GM20431 (cell line): ENCODE data around the gene FLT3LG.
"Not testable (repeated sequence)": the region's sequence is repeated elsewhere in the genome, so short reads cannot be mapped to it uniquely, and the experiment has no call there.

Source experiments
- in situ Hi-C: fragments of 300-500 bp; cut with MseI, MboI; formaldehyde crosslinking; loops from one replicate; pipeline ENCODE4 v1.15.0; 2020; ENCODE audit warnings: low sequenced_read_pairs; ENCODE audit not compliant: unreplicated experiment

Gene FLT3LG

DNA sequence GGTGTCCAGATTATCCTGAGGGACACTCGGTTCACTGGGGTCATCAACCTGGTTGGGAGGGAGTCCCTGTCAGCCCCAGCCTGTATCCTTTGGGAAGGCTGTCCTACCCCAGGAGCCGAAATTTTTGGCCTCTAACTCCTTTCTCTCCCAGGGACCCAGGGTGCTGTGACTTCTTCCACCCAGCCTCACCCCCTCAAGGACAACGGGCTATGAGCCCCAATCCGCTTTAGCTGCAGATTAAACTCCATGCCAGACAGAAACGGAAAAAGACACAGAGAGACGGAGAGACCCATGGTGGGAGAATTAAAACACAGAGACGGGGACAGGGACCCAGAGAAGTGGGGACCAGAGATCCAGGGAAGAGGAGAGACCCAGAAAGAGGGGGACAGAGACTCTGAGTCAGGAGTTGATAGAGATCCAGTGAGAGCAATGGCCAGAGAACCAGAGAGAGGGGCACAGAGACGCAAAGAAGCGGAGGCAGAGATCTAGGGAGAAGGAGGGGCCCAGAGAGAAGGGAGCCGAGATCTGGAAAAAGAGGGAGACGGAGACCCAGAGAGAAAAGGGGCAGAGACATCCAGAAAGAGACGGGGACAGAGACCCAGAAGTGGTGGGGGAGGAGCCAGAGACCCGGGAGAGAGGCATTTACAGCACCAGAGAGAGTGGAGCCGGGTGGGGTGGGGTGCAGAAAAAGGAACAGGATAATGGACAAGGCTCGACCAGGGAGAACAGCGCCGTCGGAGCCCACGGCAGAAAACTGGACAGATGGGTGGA, 33.4 kb upstream of the FLT3LG start:
- in situ Hi-C loops, result no loop called here

DNA sequence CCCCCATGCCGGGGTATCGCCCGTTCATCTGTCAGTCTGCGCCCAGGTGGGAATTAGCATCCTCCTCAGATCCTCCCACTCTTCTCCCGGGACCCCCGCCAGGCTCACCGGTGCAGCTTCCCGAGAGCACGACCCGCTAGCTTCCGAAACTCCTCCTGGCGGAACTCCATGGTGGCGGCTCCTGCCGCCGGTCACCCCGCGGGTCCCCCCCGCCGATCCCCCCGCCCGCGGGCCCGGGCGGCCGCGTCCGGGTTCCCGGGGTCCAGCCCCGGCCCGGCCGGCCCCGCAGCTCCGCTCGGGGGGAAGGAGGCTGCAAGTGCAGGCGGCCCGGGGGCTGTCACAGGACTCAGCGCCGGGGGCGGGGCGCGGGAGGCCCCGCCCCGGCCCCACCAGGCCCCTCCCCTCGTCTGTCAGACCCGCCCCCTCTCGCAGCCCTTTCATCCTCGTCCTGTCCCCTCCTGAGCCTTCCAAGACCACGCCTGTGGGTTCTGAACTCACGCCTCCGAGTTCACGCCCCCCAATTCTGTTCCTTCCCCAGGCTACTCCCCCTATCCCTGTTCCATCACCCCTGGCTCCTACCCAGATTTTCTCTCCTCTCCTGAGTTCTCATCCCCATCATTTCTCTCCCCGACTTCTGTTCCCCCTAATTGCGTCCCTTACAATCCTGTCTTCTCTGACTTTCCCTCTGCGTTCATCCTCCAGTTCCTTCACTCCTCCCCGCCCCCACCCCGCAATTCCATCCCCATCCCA, 32.6 kb upstream of the FLT3LG start, which contains the start of gene SLC17A7:
Gene SLC17A7 (minus strand): TSS at position 318 of the 750 bp plus-strand sequence. CDS start 148 bp downstream, at position 170.
- in situ Hi-C loops, result no loop called here

DNA sequence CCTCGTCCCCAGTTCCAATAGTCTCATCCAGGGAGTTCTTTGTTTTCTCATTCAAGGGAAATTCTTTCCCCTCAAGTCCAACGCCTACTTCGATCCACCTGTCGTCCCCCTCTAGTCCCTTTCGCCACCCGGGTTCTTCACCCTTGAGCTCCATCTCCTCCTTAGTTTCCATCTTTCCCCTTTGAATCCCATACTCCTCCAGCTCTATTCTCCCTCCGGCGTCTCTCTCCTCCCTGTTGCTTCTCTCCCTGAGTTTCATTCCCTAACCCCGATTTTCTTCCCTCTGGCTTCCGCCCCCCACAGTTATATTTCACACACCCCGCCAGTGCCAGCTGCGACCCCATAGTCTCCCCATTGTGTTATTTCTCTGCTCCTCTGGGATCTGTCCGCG, 32.1 kb upstream of the FLT3LG start:
- in situ Hi-C loops, result no loop called here

DNA sequence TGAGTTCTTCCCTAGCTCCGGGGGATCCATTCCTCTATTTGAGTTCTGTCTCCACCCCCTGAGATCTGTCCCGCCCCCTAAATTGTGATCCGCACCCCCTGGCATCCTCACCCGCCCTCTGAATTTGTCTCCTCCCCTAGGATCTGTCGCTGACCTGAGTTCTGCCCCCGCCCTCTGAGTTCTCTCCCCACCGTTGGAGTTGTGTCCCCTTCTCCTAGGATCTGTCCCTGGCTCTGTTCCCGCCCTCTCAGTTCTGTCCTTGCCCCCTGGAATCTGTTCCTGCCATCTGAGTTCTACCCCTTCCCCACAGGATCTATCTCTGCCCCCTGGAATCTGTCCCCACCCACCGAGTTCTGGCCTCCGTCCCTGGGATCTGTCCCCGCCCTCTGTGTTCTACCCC, 31.7 kb upstream of the FLT3LG start:
- in situ Hi-C loops, result no loop called here

DNA sequence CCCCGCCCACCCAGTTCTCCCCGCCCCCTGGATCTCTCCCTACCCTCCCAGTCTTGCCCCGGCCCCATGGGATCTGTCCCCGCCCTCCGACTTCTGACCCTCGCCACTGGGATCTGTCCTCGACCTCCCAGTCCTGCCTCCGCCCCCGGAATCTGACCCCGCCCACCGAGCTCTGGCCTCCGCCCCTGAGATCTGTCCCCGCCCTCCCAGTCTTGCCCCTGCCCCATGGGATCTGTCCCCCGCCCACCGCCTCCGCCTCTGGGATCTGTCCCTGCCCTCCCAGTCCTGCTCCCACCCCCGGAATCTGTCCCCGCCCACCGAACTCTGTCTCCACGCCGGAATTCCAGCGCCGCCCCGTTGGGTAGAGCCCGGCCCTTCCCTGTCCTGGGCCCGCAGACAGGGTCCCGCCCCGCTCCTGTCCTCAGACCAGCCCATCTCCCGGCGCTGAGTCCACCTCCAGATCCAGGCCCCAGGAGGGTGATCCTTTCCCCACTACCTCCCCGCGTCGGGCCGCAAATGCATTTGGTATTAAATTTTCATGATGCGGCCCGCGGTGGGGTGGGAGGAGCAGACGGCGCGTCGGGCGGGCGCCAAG, 31.1 kb upstream of the FLT3LG start:
- in situ Hi-C loops, result no loop called here

DNA sequence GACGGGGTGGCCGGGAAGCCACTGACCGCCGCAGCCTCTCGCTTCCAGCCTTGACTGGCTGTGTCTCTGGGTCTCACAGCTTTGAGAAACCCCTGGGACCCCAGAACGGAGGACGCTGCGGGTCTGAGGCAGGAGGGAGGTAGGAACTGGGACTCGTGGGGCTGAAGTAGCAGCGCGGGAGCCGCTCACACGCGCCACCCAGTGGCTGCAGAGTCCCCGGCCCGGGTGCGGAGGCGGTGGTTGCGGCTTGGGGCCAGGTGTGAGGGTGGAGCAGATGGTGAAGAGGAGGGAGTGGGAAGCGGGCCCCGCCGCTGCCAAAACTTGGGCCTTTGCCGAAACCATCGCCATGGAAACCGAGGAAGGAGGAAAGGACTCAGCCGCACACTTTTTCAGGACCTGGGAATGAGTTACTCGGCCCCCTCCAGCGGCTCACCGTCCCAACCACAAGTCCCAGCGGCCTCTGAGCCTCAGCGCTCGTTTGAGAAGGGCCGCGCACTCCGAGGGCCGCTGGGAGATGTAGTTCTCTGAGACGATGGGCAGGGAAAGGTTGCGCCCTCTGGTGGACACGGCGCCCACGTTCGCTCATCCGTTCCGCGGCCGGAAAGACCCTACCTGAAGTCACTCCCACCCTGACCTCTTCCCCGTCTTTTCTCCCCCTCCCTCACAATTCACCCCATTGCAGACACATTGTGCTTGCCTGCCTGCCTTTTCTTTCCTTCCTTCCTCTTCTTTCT, 30.5 kb upstream of the FLT3LG start:
- in situ Hi-C loops, result no loop called here

DNA sequence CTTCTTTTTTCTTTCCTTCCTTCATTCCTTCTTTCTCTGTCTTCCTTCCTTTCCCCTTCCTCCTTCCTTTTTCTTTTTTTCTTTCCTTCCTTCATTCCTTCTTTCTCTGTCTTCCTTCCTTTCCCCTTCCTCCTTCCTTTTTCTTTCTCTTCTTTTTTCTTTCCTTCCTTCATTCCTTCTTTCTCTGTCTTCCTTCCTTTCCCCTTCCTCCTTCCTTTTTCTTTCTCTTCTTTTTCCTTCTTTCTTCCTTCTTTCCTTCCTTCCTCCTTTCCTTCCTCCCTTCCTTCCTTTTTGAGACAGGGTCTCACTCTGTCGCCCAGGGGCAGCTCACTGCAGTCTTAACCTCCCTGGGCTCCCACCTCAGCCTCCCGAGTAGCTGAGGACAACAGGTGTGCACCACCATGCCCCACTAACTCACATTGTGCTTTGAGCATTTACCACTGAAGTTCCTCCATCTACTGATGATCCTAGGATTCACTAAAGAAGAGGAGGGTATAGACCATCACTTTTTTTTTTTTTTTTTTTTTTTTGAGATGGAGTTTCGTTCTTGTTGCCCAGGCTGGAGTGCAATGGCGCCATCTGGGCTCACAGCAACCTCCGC, 29.8 kb upstream of the FLT3LG start:
- in situ Hi-C loops, result not testable (repeated sequence)

DNA sequence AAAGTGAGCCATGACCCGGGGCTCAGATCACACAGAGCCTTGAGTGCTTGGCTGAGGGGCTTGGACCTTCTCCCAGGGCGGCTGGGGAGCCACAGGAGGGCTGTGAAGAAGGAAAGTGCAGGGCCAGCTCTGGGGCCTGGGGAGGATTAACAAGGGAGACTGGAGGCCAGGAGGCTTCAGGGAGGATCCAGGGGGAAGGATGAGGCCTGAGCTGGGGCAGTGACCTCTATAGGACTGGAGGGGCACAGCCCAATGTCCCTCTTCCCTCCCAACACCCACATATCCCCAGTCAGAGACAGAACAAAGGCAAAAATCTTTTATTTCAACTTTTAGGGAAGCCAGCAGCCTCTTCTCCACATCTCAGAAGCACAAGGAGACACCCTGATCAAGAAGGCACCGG, 28.0 kb upstream of the FLT3LG start:
- in situ Hi-C loops, result no loop called here

DNA sequence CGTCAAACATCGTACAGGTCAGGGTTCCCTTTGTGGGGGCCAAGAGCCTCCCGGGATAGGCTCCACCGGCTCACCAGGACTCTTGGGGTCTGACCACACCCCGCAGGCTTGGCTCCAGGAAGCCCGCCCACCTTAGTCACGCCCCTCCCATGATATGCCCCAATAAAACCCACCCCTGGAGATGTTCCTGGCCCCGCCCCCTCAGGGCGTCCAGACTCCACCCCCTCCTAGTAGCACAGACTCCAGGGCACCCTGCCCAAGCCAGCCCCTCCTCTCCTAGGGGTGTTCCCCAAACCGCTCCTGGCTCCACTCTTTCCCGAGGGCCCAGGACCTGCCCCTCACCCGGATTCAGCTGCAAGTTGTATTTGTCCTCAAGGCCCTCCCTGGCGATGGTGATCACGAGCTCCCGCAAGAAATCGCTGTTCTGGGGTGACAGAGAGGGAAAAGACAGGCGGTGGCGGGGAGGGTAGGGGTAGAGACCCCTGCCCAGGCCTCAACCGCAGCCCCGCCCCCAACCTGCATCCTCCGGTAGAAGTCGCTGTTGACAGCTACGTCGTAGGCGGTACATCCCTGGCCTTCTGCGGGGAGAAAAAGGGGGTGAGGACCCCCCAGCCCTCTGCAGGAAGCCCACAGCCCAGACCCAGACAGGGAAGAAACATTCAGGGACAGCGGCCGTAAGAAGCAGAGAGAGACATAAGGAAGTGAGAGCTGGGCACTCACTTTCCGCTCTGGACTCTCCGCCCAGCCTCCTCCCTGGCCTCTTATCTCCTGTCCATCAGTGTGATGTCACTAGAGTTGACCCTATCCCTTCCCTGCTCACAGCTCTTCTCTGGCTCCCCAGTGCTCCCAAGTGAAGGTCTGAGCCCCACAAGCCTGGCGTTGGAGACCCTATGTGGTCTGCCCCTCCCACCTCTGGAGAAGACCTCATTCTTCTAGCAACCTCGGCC, 26.3 kb upstream of the FLT3LG start:
- in situ Hi-C loops, result no loop called here

DNA sequence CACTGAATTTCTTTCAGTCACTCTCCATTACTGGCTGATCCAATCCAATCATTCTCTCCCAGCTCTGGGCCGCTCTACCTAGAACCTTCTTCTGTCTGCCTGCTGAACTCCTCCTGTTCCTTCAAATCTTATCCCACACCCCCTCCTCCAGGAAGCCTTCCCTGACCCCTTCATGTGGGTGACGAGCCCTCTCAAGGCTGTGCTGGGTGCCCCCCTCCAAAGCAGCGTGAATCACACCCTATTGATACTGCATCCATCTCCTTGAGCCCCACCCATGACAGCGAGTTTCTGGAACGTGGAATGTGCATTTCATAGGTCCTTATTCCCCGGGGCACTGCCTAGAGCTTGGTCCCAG, 25.6 kb upstream of the FLT3LG start:
- in situ Hi-C loops, result no loop called here

DNA sequence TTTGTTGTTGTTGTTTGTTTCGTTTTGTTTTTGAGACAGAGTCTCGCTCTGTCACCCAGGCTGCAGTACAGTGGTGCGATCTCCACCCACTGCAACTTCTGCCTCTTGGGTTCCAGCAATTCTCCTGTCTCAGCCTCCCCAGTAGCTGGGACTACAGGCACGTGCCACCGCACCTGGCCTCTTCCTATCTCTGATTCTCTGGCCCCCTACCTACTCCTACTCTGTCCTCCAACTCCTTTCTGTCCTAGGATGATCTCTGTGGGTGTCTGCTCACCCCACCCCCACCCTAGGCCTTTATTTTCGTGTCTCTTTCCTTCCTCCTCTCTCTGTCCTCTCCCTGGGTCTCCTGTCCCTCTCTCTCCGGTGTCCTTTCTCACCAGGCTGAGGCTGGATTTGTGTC, 23.6 kb upstream of the FLT3LG start:
- in situ Hi-C loops, result no loop called here

DNA sequence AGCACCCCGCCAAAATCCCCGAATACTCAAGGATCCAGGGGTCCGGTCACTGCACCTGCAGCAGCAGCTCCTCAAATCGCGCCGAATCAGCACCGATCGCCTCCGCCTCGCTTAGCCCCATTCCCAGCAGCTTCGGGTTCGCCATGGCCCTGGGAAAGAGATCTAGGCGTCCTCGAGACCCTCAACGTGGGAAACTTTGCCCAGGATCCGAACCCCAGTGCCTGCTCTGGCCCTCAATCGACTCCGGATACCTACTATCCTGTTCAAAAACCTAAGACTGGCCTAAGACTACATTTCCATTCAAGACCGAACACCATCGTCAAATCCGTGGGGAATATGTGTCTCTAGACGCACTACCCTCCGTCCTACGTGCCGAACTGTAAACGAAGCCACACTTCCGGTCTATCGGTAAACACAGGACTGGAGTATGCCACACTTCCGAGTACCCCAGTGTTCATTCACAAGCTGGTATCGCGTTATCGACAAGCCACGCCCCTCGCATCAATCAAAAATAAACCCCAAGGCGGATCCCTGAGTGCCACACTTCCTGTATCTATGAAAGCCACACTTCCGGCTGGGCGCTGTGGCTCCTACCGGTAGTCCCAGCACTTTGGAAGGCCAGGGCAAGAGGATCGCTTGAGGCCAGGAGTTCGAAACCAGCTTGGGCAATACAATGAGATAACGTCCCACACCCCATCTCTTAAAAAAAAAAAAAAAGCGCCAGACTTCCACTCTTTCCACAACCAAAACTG, 22.4 kb upstream of the FLT3LG start, which contains the start of gene PIH1D1:
Gene PIH1D1 (minus strand): TSS at position 385 of the 752 bp plus-strand sequence. CDS start 240 bp downstream, at position 145.
- in situ Hi-C loops, result no loop called here

DNA sequence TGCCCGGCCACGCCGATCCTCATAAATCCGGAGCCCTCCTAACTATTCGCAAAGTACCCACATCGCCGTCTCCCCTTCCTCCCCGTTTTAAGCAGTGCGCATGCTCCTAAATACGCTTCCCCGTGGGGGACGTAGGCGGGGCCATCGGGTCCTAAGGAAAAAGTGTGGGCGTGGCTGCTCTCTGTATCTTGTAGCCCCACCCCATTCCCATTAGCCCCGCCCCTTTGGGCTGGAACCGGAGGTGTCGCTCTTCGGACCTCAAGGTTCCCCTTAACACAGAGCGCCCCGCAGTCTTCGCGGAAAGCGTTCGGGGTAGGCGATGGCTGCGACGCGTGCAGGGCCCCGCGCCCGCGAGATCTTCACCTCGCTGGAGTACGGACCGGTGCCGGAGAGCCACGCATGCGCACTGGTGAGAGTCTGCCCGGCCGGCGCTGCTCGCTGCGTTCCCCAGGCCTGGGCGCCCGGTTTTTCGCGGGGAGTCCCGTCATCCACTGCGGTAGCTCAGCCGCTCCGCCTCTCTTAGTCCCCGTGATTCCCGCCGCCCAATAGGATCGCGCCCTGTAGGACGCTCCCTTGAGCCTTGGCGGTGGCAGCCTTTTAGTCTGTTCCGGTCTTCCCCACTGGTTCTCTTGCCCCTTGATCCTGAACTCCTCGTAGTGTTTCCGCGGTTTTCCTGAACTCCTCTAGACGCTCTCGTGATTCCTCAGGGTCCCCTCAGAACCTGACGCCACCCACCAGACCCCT, 20.8 kb upstream of the FLT3LG start, which contains the start of gene ALDH16A1:
Gene ALDH16A1 (plus strand): TSS at position 213 of the 744 bp plus-strand sequence. CDS start 107 bp downstream, at position 320.
- in situ Hi-C loops, result no loop called here

DNA sequence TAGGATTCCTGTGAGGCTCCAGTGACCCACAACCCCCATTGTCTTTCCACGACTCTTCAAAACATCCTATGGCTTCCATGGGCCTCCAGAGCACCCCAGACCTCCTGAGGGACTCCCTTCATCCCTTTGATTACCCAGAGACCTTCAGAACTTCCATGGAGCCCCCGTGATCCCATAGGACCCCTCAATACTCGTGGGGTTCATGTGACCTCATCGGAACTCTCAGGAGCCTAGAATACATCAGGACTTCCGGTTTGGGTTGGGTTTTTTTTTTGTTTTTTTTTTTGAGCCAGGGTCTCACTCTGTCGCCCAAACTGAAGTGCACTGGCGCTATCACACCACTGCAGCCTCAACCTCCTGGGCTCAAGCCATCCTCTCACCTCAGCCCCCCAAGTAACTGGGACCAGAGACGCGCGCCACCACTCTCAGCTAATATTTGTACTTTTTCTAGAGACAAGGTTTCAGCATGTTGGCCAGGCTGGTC, 20.2 kb upstream of the FLT3LG start:
- in situ Hi-C loops, result no loop called here

DNA sequence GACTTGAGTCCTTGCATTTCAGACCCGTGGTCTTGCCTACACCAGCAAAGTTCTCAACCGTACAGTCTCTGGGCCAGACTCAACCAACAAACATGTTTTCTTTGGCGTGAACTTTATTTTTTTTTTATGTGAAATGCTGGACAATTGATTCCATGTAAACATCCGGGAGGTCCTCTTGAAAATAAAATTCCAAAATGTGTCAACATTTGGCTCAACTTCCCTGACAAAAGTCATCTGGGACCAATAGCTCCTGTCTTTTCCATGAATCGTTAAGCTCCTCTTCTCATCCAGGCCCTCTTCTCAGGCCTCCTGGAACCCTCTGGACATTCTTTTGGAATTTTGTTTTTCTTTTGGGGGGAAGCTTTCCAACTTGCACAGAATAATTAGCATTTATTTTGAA, 18.2 kb upstream of the FLT3LG start:
- in situ Hi-C loops, result no loop called here

DNA sequence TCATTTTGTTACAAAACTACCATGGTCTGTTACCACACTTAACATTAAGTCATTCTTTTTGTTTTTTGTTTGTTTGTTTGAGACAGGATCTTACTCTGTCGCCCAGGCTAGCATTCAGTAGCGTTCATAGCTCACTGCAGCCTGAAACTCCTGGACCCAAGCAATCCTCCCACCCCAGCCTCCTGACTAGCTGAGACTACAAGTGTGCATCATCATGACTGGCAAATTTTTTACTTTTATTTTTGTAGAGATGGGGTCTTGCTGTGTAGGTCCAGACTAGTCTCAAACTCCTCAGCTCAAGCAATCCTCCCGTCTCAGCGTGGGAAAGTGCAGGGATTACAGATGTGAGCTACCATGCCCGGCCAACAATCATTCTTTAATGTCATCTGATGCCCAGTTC, 17.7 kb upstream of the FLT3LG start:
- in situ Hi-C loops, result no loop called here

DNA sequence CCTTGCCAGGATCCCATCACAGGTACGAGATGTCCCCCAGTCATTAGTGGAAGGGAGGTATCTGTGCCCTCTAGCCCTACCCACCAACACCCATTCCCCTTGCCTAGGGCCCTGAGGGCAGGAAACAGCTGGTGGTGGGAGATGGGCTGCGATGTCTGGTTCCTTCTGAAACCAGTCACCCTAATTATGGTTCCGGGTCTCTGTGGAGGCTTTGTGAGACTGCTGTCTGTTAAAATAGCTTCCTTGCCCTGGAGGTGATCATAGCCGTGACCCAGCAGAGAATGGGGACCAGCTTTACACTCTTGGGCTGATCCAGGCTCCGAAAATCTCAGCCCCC, 15.5 kb upstream of the FLT3LG start:
- in situ Hi-C loops, result no loop called here
